Motor neuron (in vitro differentiated cells): ENCODE results near the gene TIMM29. TPM values are rescaled to one million over a fixed set of nuclear protein-coding genes. Genes with fewer than 3 reads are reported as not detected.

ENCODE experiments used
- ATAC-seq, 8 experiments: fragments of 200-7000 bp; cut with Tn5 transposase; replicated peaks in 6 of 8; 2 replicates each; pipeline ENCODE4 v1.8.0; 2021; ENCODE audit warnings: mild to moderate bottlenecking in 8 of 8, moderate library complexity in 8 of 8
- H3K27ac ChIP-seq, 2 donors: fragments of 250-450 bp; sonication (Bioruptor Pico); 2 replicates each; pipeline ENCODE4 v1.9.0; 2021; ENCODE audit warnings: antibody characterized with exemption in 2 of 2, mild to moderate bottlenecking in 2 of 2, moderate library complexity in 1 of 2
- H3K4me1 ChIP-seq, 2 donors: fragments of 250-450 bp; sonication (Bioruptor Pico); replicated peaks in 1 of 2; 2 replicates each; pipeline ENCODE4 v1.6.1; 2021; ENCODE audit warnings: antibody characterized with exemption in 2 of 2, mild to moderate bottlenecking in 2 of 2, moderate library complexity in 1 of 2
- H3K4me3 ChIP-seq, 5 donors: fragments of 250-450 bp; sonication (Bioruptor Pico); 2 replicates each; pipeline ENCODE4 v1.9.0; 2021; ENCODE audit warnings: antibody characterized with exemption in 5 of 5, mild to moderate bottlenecking in 5 of 5, moderate library complexity in 4 of 5
- WGBS, 10 experiments: fragments of 450-650 bp; shearing (Covaris generic); methylation state at CpG; one replicate each; pipeline ENCODE4 v1.0.0; 2022; 5-methylcytosine and 5-hydroxymethylcytosine counted together
- in situ Hi-C, 9 experiments: fragments of 400-800 bp; cut with MboI; loops; one replicate each; pipeline ENCODE4 v1.15.0; 2021; ENCODE audit warnings: low sequenced_read_pairs in 9 of 9, low pct_unique_long_range_greater_than_20kb in 2 of 9; ENCODE audit not compliant: unreplicated experiment in 9 of 9
- total RNA-seq, 8 experiments: library from RNA; unstranded; fragments of 300-600 nt; gene quantifications; 2 replicates each; pipeline versions ENCODE4 v1.2.3 to v1.2.4, GENCODE V29; 2022

TIMM29 gene
- total RNA-seq, 8 experiments from 2014 or later, result 16.9 to 25.5 (median 21.4) TPM

DNA sequence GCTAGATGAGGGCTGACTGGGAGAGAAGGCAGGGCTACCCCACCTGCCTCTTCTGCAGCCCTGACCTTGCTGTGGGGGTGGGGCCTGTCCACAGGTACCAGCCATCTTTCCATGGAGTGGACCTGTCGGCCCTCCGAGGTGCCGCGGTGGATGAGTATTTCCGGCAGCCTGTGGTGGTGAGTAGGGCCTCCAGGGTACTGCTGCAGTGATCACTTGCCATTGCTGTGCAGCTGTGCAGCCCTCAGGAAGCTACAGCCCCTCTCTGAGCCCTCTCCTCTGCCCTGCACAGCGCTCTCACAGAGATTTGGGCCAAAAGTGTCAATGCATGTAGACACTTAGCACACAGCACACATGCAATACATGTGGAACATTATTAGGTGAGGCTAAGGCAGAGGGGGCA lies 12.0 kb upstream of the TIMM29 start:
- Histone ChIP-seq H3K27ac (no peak overlapping the region), H3K4me1 (no peaks in the 10 kb centered on the region), H3K4me3 (no peak overlapping the region)
- 93 to 100% (median 95%) methylated on average over 1 to 6 of the region's 6 CpGs; no CpG with 5 or more reads in 7 of the 10 experiments for WGBS, 10 experiments
- in situ Hi-C loops, result no loop called here
- no peak for ATAC-seq

DNA sequence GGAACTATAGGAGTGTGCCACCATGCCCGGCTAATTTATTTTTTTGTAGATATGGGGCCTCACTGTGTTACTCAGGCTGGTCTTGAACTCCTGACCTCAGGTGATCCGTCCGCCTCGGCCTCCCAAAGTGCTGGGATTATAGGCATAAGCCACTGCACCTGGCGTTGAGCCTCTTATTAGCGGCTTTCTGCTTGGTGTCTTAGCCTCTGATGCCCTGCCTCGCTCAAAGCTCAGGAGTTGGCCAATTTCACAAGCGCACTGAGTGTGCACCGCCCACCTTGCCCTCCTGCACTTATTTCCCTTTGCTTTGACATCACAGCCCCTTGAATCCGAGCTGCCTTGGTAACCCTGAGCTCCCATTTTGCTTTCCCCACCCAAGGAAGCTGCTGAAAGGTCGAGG lies 10.3 kb upstream of the TIMM29 start:
- WGBS, 10 experiments, result 96 to 100% (median 100%) methylated on average over 1 to 3 of the region's 11 CpGs; no CpG with 5 or more reads in 4 of the 10 experiments
- no peak for ATAC-seq
- H3K4me3 ChIP-seq, result no peak overlapping the region
- in situ Hi-C loops, result no loop called here
- H3K4me1 ChIP-seq, result no peaks in the 10 kb centered on the region
- no peak overlapping the region for H3K27ac ChIP-seq

DNA sequence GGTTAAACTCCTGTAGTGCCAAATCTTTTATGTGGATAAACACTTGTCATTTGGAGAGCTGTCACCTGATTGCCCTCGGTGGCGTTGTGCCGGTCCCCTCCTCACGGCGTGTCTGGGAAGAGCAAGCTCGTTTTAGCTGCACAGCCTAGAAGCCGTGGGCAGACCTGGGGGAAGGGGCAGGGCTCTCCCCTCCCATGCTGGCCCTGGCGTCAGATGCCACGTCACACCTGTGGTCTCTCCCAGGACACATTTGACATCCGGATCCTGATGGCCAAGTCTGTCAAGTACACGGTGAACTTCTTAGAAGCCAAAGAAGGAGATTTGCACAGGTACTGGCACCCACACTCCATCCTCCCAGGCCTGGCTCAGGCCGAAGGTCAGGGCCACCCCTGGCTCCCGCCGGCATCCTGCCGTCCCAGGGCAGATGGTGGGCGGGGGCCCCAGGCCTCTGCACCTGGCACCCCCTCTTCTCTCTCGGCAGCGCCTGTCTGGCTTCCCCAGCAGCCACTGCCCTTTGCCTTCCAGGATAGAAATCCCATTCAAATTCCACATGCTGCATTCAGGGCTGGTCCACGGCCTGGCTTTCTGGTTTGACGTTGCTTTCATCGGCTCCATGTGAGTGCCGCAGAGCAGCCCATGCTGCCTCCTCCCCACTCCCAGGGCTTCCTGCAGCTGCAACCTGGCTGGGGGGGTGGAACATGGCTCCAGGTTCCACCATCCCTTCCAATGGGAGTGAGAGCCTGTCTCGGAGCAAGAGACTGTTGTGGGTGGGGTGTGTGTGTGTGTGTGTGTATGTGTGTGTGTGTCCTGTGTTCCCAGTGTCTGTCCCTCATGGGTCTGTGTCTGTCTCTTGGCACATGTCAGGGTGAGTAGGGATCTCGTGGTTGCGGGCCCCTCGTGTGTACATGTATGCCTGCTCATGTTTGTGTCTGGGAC lies 9.0 kb upstream of the TIMM29 start:
- Histone ChIP-seq H3K4me3 (no peak overlapping the region), H3K4me1 (no peaks in the 10 kb centered on the region), H3K27ac (peak overlapping the region in 1 of 2 donors; percentile 14)
- in situ Hi-C loops, result no loop called here
- peak in 3 of 8 experiments; percentile 1 to 2 (median 1) for ATAC-seq
- 85 to 100% (median 87%) methylated on average over 2 to 14 of the region's 26 CpGs; no CpG with 5 or more reads in 5 of the 10 experiments for WGBS, 10 experiments

DNA sequence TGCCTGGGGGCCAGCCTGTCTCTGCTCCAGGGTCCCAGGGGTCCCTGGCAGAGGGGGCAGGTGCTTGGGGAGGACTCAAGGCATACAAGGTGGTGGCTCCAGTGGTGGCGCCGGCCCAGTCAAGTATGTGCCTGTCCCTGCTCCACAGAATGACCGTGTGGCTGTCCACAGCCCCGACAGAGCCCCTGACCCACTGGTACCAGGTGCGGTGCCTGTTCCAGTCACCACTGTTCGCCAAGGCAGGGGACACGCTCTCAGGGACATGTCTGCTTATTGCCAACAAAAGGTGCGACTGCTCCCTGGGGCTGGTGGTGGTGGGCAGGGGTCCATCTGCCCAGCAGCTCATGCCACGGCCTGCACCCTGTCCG lies 8.3 kb upstream of the TIMM29 start:
- Histone ChIP-seq H3K4me1 (no peaks in the 10 kb centered on the region), H3K27ac (no peak overlapping the region), H3K4me3 (no peak overlapping the region)
- WGBS, 10 experiments, result 92 to 100% (median 100%) methylated on average over 1 to 5 of the region's 10 CpGs; no CpG with 5 or more reads in 7 of the 10 experiments
- ATAC-seq, result peak in 5 of 8 experiments; percentile 1 to 5 (median 2)
- in situ Hi-C loops, result no loop called here

DNA sequence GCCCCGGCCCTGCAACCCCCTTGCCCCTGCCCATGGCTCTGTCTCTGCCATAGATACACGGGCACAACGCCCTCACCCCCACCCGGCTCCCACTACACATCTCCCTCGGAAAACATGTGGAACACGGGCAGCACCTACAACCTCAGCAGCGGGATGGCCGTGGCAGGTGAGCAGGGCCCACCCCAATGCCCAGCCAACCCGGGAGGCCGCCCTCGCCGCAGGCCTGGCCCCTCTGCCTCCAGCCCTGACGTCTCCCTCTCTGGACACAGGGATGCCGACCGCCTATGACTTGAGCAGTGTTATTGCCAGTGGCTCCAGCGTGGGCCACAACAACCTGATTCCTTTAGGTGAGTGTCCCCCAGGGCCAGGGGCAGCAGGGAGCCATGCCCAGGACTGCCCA lies 7.8 kb upstream of the TIMM29 start:
- ATAC-seq, result peak in 5 of 8 experiments; percentile 3 to 20 (median 16)
- in situ Hi-C loops, result no loop called here
- Histone ChIP-seq H3K4me3 (no peak overlapping the region), H3K4me1 (no peaks in the 10 kb centered on the region), H3K27ac (no peak overlapping the region)
- 90 to 92% methylated on average over 2 to 5 of the region's 16 CpGs; no CpG with 5 or more reads in 8 of the 10 experiments for WGBS, 10 experiments

DNA sequence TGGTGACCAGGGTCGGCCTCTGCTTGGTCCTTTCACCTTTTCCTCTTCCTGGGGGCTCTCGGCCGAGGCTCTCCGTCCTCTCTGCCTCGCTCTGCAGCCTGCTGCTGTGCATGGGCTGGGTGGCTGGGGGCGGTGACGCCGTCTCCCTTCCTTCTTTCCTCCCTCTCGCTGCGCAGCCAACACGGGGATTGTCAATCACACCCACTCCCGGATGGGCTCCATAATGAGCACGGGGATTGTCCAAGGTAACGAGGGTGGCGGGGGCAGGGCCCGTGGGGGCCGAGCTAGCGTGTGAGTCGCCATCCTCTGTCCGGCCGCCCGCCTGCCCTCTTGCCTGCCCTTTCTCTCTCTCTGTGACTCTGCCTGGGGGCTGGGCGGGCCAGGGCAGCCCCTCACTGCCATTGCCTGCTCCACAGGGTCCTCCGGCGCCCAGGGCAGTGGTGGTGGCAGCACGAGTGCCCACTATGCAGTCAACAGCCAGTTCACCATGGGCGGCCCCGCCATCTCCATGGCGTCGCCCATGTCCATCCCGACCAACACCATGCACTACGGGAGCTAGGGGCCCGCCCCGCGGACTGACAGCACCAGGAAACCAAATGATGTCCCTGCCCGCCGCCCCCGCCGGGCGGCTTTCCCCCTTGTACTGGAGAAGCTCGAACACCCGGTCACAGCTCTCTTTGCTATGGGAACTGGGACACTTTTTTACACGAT lies 7.3 kb upstream of the TIMM29 start:
- in situ Hi-C loops, result no loop called here
- H3K4me1 ChIP-seq, result no peaks in the 10 kb centered on the region
- 87 to 97% methylated on average over 6 of the region's 43 CpGs; no CpG with 5 or more reads in 8 of the 10 experiments for WGBS, 10 experiments
- H3K4me3 ChIP-seq, result no peak overlapping the region
- H3K27ac ChIP-seq, result no peak overlapping the region
- peak in 5 of 8 experiments; percentile 24 to 29 (median 28) for ATAC-seq

DNA sequence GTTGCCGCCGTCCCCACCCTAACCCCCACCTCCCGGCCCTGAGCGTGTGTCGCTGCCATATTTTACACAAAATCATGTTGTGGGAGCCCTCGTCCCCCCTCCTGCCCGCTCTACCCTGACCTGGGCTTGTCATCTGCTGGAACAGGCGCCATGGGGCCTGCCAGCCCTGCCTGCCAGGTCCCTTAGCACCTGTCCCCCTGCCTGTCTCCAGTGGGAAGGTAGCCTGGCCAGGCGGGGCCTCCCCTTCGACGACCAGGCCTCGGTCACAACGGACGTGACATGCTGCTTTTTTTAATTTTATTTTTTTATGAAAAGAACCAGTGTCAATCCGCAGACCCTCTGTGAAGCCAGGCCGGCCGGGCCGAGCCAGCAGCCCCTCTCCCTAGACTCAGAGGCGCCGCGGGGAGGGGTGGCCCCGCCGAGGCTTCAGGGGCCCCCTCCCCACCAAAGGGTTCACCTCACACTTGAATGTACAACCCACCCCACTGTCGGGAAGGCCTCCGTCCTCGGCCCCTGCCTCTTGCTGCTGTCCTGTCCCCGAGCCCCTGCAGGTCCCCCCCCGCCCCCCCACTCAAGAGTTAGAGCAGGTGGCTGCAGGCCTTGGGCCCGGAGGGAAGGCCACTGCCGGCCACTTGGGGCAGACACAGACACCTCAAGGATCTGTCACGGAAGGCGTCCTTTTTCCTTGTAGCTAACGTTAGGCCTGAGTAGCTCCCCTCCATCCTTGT lies 6.5 kb upstream of the TIMM29 start:
- ATAC-seq, result peak in 5 of 8 experiments; percentile 6 to 21 (median 14)
- Histone ChIP-seq H3K4me1 (peaks cover 1 to 3% of the 10 kb centered on the region in 2 donors), H3K4me3 (no peak overlapping the region), H3K27ac (no peak overlapping the region)
- WGBS, 10 experiments, result 20 to 81% (median 30%) methylated on average over 1 to 7 of the region's 33 CpGs; no CpG with 5 or more reads in 7 of the 10 experiments
- in situ Hi-C loops, result no loop called here

DNA sequence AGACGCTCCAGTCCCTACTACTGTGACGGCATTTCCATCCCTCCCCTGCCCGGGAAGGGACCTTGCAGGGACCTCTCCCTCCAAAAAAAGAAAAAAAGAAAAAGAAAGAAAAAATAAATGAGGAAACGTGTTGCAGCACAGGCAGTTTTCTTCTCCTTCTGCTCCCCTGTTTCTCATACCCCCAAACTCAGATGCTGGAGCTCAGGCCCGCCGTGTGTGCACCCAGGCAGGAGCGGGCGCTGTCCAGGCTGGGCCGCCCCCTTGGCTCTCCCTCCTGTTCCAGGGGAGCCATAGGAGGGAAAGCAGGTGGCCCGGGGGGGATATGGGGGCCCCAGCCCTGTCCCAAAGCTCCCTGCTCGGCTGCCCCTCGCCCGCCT lies 6.0 kb upstream of the TIMM29 start:
- no peak for ATAC-seq
- in situ Hi-C loops, result no loop called here
- WGBS, 10 experiments, result 81 to 100% (median 100%) methylated on average over 1 to 8 of the region's 13 CpGs; no CpG with 5 or more reads in 5 of the 10 experiments

DNA sequence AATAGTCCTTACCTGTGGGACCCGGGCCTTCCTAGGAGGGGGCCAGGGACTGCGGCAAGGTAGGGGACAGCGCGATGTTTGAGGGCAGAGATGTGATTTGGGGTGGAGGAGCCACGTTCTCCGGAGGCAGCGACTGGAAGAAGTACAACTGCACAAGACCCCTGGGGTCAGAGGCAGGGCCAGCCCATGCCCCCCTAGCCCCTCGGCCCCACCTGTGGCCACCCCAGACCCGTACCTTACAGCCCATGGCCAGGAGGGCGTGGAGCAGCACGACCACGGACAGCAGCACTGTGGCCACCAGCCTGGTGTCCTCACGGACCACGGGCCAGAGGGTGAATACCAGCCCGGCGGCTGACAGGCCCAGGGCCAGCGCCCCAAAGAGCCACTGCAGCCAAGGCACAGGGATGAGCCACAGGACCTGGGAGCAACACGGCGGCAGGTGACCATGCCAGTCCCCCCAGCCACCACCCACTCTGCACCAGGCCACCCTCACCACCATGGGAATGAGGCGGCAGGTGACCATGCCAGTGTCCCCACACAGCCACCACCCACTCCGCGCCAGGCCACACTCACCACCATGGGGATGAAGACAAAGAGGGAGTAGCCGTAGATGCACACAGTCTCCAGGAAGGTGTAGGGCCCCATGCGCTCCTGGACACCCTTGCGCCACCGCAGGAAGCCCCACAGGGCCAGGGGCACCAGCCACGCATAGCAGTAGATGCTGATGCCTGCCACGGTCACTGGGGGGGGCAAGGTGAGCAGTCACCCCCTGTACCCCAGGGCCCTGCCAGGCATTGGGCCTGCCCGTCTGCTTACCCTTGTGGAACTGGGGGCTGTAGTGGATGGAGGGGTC lies 5.1 kb upstream of the TIMM29 start:
- H3K4me3 ChIP-seq, result no peak overlapping the region
- WGBS, 10 experiments, result 85 to 100% (median 93%) methylated on average over 2 to 5 of the region's 29 CpGs; no CpG with 5 or more reads in 5 of the 10 experiments
- no peak for ATAC-seq
- in situ Hi-C loops, result no loop called here
- peaks cover 8 to 9% of the 10 kb centered on the region in 2 donors for H3K4me1 ChIP-seq
- H3K27ac ChIP-seq, result no peak overlapping the region

More for the DNA sequence above, 6.0 kb upstream of the TIMM29 start:
- H3K4me1 ChIP-seq, result peaks cover 7 to 8% of the 10 kb centered on the region in 2 donors
- no peak overlapping the region for H3K27ac ChIP-seq
- no peak overlapping the region for H3K4me3 ChIP-seq

DNA sequence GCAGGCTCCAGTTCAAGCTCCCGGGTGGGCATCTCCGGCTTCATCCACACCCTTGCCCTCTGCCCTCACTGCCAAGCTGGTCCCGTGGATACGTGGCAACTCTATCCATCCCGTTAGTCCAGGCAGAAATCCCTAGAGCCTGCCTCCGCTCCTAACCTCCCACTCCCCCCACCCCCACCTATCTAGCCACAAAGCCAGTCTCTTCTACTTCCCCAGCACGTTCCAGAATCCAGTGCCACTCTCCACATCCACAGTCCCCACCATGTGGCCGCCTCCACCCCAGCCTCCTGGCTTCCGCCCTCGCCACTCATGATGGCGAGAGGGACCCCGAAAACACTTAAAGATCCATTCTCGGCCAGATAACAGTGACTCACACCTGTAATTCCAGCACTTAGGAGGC lies 4.0 kb upstream of the TIMM29 start:
- H3K27ac ChIP-seq, result no peak overlapping the region
- no peak overlapping the region for H3K4me3 ChIP-seq
- ATAC-seq, result no peak
- 67 to 100% (median 96%) methylated on average over 2 to 4 of the region's 13 CpGs; no CpG with 5 or more reads in 7 of the 10 experiments for WGBS, 10 experiments
- in situ Hi-C loops, result no loop called here
- H3K4me1 ChIP-seq, result peaks cover 10% of the 10 kb centered on the region in 2 donors

DNA sequence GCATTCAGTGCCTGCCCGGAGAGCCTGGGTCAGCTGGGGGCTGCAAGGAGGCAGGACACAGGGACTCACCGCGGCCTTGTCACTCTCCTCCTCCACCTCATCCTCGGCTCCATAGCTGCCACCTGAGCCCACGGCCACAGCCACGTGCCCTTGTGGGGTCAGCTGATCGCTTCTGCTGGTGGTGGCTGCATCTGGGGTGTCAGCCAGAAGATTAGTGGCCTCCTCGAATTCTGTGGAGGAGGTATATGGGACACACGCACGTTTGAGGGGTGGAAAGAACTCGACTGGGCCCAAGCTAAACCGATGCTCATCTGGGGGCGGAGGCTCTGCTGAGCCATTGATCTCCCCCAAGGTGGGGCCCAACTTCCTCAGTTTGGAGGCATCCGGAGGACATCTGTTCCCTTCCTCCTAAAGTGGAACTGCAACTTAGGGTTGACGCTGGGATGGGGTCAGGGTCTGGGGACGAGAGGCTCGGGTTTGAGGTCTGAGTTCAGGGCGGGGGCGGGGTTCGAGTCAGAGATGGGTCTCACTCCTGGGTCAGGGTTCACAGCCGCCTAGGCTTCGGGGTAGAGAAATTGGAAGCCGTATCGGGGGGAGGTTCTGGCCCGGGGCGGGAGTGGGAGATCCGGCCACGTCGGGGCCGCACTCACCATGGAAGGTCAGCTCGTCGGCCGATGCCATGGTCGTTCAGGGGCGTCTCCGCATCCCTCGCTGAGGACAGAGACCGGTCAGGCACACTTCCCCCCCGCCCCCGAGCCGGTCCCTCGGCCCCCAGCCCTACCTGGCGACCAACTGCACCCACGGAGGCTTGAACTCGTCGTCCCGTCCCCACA lies 665 bp upstream of the TIMM29 start:
- peak; percentile 7 to 61 (median 52) for ATAC-seq
- in situ Hi-C loops, result no loop called here
- peak overlapping the region; percentile 68 to 86 (median 82) for H3K4me3 ChIP-seq
- H3K4me1 ChIP-seq, result peaks cover 13 to 14% of the 10 kb centered on the region in 2 donors
- peak overlapping the region; percentile 92 to 97 for H3K27ac ChIP-seq
- WGBS, 10 experiments, result 6 to 62% (median 24%) methylated on average over 3 to 5 of the region's 47 CpGs; no CpG with 5 or more reads in 7 of the 10 experiments
